KMS-11 (cell line): ENCODE data around the gene VPREB1.
"Not testable (repeated sequence)": the region's sequence is repeated elsewhere in the genome, so short reads cannot be mapped to it uniquely, and the experiment has no call there.

ENCODE experiments used
- H2AFZ ChIP-seq: fragments of 200-600 bp; sonication (generic); 2 replicates; pipeline ENCODE4 v1.6.1; 2016; ENCODE audit warnings: antibody characterized with exemption, mixed run types, low read depth
- H3K27ac ChIP-seq: fragments of 200-600 bp; sonication (generic); 2 replicates; pipeline ENCODE4 v1.6.1; 2016; ENCODE audit warnings: mild to moderate bottlenecking, mixed run types
- H3K27me3 ChIP-seq: fragments of 200-600 bp; sonication (generic); 2 replicates; pipeline ENCODE4 v1.6.1; 2017; ENCODE audit warnings: mild to moderate bottlenecking, low read depth, mixed run types, moderate library complexity; ENCODE audit not compliant: insufficient read depth
- H3K36me3 ChIP-seq: fragments of 200-600 bp; sonication (generic); 2 replicates; pipeline ENCODE4 v1.6.1; 2017; ENCODE audit warnings: mild to moderate bottlenecking, mixed run types; ENCODE audit not compliant: insufficient read depth
- H3K4me1 ChIP-seq: fragments of 200-600 bp; sonication (generic); 2 replicates; pipeline ENCODE4 v1.6.1; 2016; ENCODE audit warnings: mild to moderate bottlenecking, low read depth, mixed run types; ENCODE audit not compliant: poor library complexity, severe bottlenecking
- H3K4me2 ChIP-seq: fragments of 200-600 bp; sonication (generic); 2 replicates; pipeline ENCODE4 v1.7.0; 2016; ENCODE audit warnings: mild to moderate bottlenecking, mixed run types
- H3K4me3 ChIP-seq: fragments of 200-600 bp; sonication (generic); IDR thresholded peaks from 2 replicates; pipeline ENCODE4 v1.6.1; 2017; ENCODE audit warnings: low read depth, low read length, mixed read lengths; ENCODE audit not compliant: insufficient read depth
- H3K79me2 ChIP-seq: fragments of 200-600 bp; sonication (generic); 2 replicates; pipeline ENCODE4 v1.6.1; 2016; ENCODE audit warnings: low read depth, mixed run types; ENCODE audit not compliant: insufficient read depth
- H3K9ac ChIP-seq: fragments of 200-600 bp; sonication (generic); 2 replicates; pipeline ENCODE4 v1.6.1; 2016; ENCODE audit warnings: mild to moderate bottlenecking, mixed run types
- H4K20me1 ChIP-seq: fragments of 200-600 bp; sonication (generic); 2 replicates; pipeline ENCODE4 v1.6.1; 2016; ENCODE audit warnings: mild to moderate bottlenecking, mixed run types; ENCODE audit not compliant: insufficient read depth
- CTCF ChIP-seq: fragments of 200-600 bp; sonication (generic); conservative IDR thresholded peaks from 2 replicates; pipeline ENCODE4 v1.6.1; 2017; ENCODE audit warnings: low read depth, mild to moderate bottlenecking, antibody characterized with exemption, low read length, moderate library complexity, mixed read lengths

The VPREB1 gene

GRCh38 chr22:22245256-22245909 is 797 bp downstream of the VPREB1 start:
- Histone ChIP-seq H3K9ac (no peak overlapping the region), H3K4me2 (no peak overlapping the region), H3K4me1 (peaks cover 5% of the 10 kb centered on the region), H4K20me1 (no peaks in the 10 kb centered on the region), H3K4me3 (no peak overlapping the region), H3K79me2 (no peaks in the 10 kb centered on the region), H2AFZ (no peak overlapping the region), H3K36me3 (no peaks in the 10 kb centered on the region), H3K27ac (no peak overlapping the region), H3K27me3 (no peaks in the 10 kb centered on the region)
- no peak for TF ChIP-seq CTCF

- no peak overlapping the region for H3K4me3 ChIP-seq
- H3K4me2 ChIP-seq, result no peak overlapping the region
- no peak overlapping the region for H3K27ac ChIP-seq
- no peaks in the 10 kb centered on the region for H3K79me2 ChIP-seq
- no peak for TF ChIP-seq CTCF
- no peaks in the 10 kb centered on the region for H3K27me3 ChIP-seq
- H3K9ac ChIP-seq, result no peak overlapping the region
- H4K20me1 ChIP-seq, result no peaks in the 10 kb centered on the region
- H3K36me3 ChIP-seq, result no peaks in the 10 kb centered on the region
- no peak overlapping the region for H2AFZ ChIP-seq
- H3K4me1 ChIP-seq, result peaks cover 5% of the 10 kb centered on the region
Measured at GRCh38 chr22:22245935-22246525, 1.4 kb downstream of the VPREB1 start.

- H3K9ac ChIP-seq, result no peak overlapping the region
- no peaks in the 10 kb centered on the region for H4K20me1 ChIP-seq
- no peaks in the 10 kb centered on the region for H3K79me2 ChIP-seq
- no peak overlapping the region for H3K4me2 ChIP-seq
- H3K27ac ChIP-seq, result no peak overlapping the region
- no peak overlapping the region for H3K4me3 ChIP-seq
- H2AFZ ChIP-seq, result no peak overlapping the region
- no peaks in the 10 kb centered on the region for H3K36me3 ChIP-seq
- no peaks in the 10 kb centered on the region for H3K27me3 ChIP-seq
- TF ChIP-seq CTCF, result no peak
- H3K4me1 ChIP-seq, result peaks cover 5% of the 10 kb centered on the region
Measured at GRCh38 chr22:22246706-22247105, 2.1 kb downstream of the VPREB1 start.

- H3K79me2 ChIP-seq, result no peaks in the 10 kb centered on the region
- H4K20me1 ChIP-seq, result no peaks in the 10 kb centered on the region
- H3K27ac ChIP-seq, result no peak overlapping the region
- no peak overlapping the region for H3K4me2 ChIP-seq
- H3K4me3 ChIP-seq, result no peak overlapping the region
- peak overlapping the region; percentile 10; the same call in 1 of the 2 replicates for H2AFZ ChIP-seq
- no peak for TF ChIP-seq CTCF
- H3K9ac ChIP-seq, result no peak overlapping the region
- H3K4me1 ChIP-seq, result peaks cover 5% of the 10 kb centered on the region
- H3K36me3 ChIP-seq, result no peaks in the 10 kb centered on the region
- H3K27me3 ChIP-seq, result no peaks in the 10 kb centered on the region
Measured at GRCh38 chr22:22248878-22249277, 4.3 kb downstream of the VPREB1 start.

- not testable (repeated sequence) for H3K36me3 ChIP-seq, H3K4me1 ChIP-seq, H3K27me3 ChIP-seq, H3K79me2 ChIP-seq, H3K9ac ChIP-seq, H4K20me1 ChIP-seq, H3K4me2 ChIP-seq, H2AFZ ChIP-seq, H3K4me3 ChIP-seq, H3K27ac ChIP-seq
Measured at GRCh38 chr22:22250651-22251050, 6.1 kb downstream of the VPREB1 start.

GRCh38 chr22:22256133-22256532 is 11.5 kb downstream of the VPREB1 start:
- H3K4me3 ChIP-seq, H3K27me3 ChIP-seq, H3K36me3 ChIP-seq, H3K4me2 ChIP-seq, H3K4me1 ChIP-seq, H2AFZ ChIP-seq, H3K79me2 ChIP-seq, H4K20me1 ChIP-seq, H3K27ac ChIP-seq, H3K9ac ChIP-seq: not testable (repeated sequence)
